Ecto neural progenitor cell (in vitro differentiated cells): ENCODE results near the gene TMEM255B.

ENCODE experiments used
- DNase-seq: peaks from one replicate; pipeline ENCODE4 v3.0.0-alpha.2; 2018; ENCODE audit warnings: low spot score

The TMEM255B gene

DNA sequence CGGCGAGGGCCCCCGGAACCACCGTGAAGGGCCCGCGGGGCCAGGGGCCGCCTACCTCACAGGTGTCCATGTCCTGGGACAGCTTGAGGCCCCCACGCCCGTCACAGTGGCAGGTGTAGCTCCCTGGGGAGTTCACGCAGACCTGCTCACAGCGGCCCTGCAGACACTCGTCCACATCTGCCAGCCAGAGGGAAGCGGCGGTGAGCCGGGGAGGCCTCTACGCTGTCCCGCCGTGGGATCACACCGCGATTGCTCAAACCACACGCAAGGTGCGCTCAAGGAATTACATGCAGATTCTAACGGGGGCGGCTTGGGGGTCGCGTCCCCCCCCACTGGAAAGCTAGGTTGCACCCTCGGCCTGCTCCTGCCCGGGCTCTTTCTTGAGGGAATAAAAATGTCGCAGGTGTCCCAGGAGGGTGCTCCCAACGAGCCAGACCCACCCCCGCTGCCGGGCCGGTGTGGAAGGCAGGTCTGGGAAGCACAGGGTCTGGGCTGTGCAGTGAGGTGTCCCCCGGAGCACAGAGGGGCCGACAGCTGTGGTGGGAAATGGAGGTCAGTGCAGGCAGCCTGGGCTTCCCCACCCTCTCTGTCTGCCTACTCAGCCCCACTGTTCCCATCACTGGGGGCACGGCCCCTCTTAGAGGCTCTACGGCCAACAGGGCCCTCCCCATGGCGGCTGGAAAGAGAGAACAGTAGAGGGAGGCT, 75.6 kb downstream of the TMEM255B start:
- DNase-seq: no peak

DNA sequence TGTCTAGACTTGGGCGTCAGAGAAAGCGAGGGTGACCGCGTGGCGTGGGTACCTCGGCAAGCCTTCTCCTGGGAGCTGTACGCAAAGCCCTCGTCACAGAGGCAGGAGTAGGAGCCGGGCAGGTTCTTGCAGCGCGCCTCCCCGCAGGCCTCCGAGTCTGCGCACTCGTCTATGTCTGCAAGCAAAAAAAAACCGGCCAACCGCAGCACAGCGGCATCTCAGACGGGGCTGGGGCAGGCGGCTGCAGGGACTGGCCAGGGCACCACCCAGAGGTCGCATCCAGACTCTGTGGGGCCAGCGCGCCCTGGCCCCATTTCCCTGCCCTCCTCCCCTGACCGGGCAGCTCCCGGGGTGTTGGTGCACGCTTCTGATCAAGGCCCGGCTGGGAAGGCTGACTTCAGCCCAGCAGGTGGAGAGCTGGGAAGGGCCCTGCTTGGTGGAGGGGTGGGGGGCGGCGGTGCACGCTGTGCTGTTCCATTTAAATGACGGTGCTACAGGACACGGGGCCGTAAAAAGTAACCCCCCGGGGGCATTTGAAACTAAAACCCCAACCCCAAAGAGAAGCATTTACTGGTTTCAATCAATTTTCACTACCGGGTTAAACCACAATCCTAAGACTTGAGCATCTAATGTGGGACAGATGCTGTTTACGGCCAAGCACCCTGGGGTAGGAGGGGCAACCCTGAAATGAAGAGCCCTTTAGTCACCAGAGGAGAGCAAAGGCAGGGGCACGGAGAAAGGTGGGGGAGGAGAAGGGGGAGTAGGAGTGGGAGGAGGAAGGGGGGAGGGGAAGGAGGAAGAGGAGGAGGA, 76.6 kb downstream of the TMEM255B start:
- no peak for DNase-seq

DNA sequence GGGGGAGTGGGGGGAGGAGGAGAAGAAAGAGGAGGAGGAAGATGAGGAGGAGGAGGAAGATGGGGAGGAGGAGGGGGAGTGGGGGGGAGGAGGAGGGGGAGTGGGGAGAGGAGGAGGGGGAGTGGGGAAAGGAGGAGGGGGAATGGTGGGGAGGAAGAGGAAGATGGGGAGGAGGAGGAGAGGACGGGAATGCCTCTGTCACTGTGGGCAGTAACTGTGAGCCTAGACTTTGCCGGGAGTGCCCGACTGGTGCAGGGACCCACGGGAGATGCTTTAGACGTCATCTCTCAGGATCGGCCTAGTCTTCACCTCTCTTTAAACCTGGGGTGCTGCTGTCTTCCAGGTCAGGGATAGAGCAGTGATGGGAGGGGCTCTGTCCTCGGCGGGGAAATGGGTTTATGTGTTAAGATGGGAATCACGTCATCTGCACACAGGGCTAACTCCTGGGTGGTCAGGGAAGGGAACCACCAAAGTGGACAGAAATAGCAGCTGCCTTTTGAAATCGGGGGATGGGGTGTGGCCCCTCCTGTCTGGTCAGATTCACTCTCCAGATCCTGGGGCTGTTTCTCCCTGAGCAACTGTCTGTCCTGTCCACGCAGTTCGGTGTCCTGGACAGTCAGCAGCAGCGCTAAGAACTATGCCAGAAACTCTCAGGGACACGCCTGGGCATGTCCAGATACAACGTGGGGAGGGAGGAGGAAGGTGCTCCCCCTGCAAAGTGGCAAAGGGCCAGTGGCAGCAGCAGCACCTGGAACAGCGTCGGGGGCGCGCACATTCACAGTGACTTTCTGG, 77.9 kb downstream of the TMEM255B start:
- DNase-seq: no peak

DNA sequence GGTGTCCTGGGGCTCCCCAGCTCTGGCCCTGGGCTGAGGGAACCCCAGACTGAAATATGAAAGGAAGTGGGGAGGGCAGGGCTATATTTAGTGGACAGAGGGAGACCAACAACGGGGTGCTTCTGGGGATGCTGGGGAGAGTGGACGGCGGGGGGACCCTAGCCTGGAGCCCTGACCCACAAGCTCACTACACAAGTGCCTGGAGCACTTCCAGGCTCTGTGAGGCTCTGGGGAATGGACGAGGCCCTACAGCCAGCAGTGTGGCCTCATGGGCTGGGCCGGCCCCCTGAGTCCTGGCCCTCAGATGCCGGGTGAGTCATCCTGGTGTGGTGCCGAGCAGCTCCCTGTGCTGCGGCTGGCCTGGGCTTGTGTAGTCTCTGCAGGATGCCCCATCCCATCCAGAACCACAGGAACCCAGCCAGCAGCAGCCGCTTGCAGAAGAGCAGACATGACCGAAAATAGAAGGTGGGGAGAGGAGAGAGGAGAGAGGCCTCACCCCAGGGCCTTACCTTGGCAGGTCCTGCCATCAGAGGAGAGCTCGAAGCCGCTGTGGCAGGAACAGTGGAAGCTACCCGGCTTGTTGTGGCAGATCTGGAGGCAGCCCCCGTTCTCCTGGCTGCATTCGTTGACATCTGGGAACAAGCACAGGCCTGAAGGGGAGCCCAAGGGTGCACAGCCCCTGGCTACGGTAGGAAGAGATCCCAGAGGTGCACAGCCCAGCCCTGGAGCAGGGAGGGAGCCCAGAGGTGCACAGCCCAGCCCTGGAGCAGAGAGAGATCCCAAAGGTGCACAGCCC, 78.7 kb downstream of the TMEM255B start:
- no peak for DNase-seq

DNA sequence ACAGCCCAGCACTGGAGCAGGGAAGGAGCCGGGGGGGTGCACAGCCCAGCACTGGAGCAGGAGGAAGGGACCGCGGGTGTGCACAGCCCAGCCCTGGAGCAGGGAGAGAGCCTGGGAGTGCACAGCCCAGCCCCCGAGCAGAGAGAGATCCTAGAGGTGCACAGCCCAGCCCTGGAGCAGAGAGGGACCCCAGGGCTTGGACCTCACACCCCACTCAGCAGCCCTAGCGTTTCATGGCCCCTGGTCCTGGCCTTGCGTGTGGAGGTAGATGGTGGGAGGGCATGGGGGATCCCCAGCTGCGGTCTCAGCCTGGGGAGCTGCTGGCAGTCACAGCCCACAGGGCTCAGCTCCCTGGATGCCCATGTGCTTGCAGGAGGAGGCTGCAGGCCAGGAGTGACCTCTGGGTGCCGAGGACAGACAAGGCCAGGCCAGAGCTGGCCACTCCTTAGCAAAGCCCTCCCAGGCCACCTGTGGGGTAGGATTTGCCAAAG, 79.7 kb downstream of the TMEM255B start:
- no peak for DNase-seq

DNA sequence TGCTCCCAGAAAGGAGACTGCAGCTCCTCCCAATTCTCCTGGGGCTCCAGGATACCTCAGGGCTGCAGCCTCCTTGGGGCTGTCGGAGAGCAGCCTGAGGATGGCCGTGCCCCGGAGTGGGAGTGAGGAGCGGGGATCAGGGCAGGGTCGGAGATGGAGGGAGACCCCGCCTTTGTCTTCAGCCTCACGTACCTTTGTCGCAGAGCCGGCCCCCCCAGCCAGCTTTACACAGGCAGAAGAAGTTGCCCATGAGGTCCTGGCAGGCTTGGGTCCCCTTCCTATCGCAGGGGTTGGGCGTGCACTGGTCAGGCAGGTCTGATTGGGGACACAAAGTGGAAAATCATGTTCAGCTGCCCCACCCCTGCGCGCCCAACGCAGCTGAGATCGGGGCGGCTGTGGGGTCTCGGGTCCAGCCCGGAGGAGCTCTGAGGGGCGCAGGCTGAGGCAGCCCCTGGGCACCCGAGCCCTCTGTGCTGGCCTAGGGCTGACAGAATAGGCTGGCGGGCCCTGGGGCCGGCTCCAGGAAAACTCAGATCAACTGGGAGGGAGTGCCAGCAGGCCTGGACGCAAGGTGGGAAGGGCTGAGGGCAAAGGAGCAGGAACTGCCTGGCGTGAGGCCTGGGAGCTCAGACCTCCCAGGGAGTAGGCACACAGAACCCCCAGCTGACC, 80.6 kb downstream of the TMEM255B start:
- no peak for DNase-seq

DNA sequence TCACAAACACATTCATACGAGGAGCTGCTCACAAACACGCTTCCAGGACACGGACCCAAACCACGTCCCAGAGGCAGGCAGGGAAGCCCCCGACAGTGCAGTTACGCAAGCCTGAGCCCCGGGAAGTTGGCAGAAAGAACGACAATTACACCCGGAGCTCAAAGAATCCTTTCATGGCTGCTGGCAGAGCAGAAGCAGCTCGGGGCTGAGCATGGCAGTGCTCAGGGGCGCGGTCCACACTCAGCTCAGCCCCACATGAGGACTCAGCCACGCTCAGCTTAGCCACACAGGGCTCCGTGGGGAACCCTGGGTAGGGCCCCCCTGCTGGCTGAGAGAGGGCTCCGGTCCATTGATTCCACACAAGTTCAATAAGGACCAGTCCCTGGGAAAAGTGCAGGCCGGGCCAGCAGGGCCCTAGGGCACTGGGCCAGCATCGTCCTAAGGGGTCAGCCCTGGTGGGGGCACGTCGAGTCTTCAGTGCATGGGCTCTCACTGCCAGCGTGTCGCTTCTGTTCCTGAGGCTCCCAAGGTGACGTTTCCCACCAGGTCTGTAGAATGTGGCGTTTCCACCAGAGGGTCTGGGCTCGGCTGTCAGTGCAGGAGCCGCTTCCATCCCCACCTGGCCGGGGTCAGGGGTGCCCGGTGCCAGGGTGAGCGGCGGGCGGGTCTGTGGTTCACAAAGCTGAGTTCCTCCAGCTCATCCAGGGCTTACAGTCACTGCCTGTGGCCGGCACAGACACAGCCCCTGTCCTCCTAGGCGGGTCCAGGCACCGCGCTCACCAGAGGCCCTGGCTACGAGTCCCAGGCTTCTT, 81.7 kb downstream of the TMEM255B start:
- DNase-seq: no peak

DNA sequence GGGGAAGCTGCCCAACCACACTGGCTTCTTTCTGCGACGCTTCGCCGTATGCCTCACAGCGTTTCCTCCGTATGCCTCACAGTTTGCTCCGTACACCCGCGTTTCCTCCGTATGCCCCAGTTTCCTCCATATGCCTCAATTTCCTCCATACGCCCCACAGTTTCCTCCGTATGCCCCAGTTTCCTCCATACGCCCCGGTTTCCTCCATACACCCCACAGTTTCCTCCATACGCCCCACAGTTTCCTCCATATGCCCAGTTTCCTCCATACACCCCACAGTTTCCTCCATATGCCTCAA, 82.3 kb downstream of the TMEM255B start:
- no peak for DNase-seq

DNA sequence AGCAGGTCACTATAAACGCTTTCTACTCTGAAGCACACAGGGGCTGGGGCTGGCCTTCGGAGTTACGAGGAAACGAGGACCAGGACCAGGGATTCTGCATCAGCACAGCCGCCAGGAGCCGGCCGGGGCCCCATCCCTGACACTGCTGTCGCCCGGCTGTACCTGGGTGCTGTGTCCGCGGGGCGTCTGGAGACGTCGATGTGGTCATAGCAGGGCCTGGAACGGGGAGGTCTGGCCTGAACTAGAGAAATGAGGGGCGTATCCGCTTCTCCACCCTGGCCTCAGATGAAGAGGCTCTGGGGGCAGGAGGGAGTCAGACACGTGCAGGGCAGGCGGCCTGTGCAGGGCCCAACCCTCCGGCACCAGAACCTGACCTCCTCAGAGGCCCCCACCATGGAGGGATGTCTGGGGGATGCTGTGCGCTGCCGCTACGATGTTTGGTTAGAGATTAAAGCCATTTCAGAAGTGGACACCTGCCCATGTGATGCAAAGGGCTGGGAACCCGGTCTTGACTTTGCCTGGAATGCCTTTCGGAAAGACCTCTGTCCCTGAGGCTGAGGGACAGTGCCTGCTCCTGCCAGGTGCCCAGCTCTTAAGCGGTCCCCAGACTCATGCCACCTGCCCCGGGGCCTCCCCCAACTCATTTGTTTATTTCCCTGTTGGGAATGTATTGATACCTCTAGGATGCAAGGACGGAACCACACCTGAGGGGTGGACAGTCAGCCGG, 83.5 kb downstream of the TMEM255B start:
- no peak for DNase-seq

DNA sequence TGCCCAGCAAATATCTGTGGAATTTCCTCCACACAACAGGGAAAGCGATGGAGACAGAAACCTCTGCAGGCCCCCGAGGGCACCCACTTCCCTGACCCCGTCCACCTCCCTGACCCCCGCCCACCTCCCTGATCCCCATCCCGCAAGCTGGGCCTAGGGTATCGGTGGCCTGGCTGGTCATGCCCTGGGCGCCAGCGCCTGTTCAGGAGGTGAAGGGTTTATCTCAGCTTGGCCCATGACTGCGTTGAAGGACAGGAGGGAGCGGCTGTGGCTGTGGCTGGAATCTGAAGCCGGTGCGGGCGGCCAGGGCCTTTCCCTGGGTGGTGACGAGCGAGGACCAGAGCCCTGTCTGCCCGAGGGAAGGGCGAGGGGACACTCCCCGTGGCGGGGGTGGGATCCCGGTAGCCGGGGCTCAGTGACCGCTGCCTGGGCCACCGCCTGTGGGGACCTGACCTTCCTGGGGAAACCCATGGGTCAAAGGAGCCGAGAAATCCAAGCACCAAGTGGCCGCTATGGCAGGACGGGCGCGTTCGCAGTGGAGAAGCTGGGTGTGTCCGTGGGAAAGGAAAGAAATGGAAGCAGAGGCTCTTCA, 84.1 kb downstream of the TMEM255B start:
- no peak for DNase-seq

DNA sequence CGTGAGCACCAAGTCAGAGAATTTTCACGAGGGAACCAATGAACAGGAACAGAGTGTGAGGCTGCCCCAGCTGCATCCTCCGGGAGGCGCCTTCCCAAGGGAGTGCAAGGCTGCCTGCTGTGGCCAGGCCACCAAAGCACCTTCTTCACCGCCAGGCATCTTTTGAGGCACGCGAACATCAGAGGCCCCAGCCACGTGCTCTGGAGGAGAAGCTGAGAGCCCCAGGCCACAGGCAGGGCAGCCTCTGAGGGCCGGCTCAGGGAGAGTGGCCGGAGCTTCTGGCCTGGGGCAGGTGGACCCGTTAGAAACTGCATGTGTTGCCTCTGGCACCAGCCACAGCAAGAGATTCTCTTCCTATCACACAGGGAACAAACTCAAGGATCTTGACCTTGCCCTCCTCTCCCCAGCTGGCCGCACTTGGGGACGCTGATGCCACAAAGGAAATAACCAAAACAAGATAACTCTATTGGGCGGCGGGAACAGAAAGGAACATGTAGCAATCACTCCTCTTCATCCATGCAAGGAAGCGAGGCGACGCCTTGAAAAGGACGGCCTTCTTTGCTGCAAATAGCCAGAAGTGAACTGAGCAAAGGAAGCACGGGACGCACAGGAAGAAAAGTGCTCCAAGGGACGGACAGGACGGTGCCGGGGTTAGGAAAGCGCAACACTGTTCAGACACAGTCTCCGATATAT, 85.0 kb downstream of the TMEM255B start:
- DNase-seq: no peak

DNA sequence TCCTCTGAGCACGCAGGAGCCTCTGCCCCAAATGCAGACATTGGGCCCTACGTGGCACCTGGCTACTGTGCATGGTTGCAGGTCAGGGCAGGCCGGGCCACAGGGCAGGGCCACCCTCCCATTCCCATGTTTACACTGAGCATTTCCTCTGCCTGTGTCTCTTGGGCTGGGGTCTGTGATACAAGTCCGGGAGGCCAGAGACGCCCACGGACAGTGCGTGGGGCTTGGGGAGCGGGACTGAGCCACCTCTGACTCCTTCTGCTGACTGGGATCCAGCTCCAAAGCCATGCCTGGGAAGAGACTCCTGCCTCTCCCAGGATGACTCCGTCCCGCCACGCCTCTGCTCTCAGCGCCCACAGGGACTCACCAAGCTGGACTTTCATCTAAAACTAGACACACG, 86.0 kb downstream of the TMEM255B start:
- DNase-seq: no peak

DNA sequence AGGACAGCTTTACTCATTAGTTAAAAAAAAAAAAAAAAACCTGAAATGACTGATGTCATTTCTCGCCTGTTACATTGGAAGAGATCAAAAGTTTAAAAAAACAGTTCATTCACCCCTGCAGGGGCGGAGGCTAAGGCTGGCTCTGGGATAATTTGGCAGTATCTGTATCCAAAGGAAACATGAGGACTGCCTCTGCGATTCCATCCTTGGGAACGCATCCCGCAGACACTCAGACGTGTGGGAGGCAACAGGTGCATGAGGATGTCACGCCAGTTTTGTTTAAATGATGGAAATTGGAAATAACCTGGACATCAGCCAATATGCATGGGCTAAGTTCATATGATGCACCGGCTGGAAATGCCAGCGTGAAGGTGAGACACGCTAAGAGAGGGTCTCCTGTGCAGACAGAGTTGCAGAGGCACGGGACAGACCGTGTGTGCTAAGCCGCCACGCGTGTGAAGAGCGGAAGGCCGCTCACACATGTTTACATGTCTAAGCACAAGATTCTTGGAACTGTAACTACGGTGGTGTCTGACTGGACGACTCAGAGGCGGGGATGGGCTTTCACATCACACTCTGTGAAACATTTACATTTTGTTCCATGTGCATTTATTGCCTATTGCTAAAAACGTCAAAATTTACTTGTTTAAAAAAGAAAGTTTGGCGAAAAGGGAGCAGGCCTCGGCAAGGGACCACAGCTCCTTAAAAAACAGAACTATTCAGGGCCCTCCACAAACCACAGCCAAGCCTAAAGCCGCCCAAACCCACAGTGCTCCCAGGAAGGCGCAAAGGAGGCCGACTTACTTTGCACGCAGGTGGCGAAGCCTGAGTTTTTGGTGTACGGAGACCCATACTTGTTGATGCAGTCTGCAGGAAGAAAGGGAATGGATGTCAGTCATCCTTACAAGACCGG, 87.0 kb downstream of the TMEM255B start:
- DNase-seq: no peak

DNA sequence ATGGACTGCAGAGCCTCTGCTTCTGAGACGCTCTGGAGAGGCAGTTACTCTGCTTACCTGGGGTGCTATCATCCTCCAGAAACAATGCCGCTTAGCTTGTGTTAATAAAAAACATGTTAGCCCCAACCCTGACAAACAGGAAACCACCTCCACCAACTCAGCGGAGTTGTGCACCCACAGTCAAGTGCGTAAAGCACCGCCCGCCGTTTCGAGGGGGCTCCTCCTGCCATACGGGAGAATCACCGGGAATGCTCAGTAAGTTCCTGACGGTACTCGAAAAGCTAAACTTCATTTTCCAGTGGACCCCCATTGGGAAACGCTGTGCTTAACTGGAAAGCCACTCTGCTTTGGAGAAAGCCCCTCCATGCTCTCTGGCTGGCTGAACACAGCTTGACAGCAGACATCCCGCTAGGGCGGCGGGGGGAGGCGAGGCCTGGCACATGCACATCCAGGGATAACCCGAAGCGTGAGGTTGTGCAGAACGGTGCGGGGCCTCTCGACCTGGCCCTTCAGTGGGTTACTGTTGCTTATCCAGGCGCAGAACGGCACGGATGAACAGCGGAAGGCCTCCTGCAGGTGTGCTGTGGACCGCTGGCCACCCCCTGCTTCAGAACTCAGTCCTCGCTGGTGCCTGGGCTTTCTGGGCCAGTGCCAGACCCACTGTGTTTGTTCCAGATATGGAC, 87.8 kb downstream of the TMEM255B start:
- no peak for DNase-seq

DNA sequence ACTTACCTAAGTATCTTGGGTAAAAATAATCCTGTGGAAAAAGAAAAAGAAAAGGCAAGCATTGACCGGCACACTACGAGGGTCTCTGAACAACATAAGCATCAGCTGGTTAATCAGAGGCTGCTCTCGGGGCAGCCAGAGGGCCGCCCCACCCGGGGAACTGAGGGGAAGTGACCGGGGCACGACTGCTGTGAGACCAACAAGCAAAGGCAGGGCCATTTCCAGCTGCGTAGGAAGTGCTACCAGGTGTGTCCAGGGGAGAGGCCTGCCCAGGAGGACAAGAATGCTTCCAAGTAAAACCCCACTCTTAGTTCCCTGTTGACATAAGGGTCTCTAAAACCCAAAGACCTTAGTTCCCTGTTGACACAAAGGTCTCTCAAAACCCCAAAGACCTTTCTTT, 89.0 kb downstream of the TMEM255B start:
- DNase-seq: peak; percentile 26

DNA sequence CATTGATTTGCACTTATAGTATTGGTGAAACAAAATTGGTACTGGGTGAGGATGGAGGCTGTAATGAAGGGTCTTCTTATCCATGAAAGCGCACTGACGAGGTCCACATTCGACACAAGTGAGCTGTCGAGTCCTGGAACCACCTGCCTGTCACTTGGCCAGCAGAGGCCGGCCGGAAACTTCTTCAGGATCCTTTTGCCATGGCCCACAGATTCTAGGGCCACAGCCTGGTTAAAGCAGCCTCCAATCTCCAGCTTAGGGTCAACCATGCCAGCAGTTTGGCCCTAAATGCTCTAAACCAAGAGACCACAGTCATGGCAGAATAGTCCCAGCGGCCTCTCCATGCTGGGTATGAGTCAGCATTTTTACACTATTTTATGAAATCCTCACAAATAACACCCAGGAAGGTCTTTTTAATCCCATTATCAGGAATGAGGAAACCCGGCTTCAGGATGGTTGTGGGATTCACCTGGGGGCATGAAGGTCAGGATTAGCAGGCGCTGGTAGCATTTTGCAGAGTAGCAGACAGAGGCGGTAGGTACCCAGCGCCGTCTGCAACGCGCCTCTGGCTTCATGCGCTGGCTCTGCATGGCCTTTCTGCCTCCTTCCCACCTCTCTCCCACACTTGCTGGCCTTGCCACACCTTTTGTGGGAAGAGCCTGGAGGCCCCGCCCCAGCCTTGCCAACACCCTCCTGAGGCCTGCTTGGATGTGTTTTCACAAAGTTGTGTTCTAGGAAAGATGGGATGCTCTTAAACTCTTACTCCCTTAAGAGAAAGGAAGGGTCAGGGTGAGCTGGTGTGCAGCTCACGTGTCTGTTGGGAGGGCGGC, 89.6 kb downstream of the TMEM255B start:
- peak; percentile 42 for DNase-seq
